BE2C (cell line): ENCODE measurements around the gene COX14.
A peak's percentile ranks its signal among the peaks of the same experiment; 100 is the strongest.

Experiments
- DNase-seq: peaks from one replicate; pipeline ENCODE4 v3.0.0-alpha.2; 2020
- H3K27me3 ChIP-seq: fragments of 250-450 bp; sonication (Bioruptor Pico); 2 replicates; pipeline ENCODE4 v1.5.1; 2020; ENCODE audit warnings: mild to moderate bottlenecking
- H3K36me3 ChIP-seq: fragments of 250-450 bp; sonication (Bioruptor Pico); 2 replicates; pipeline ENCODE4 v1.5.1; 2020; ENCODE audit warnings: mild to moderate bottlenecking
- H3K4me1 ChIP-seq: fragments of 250-450 bp; sonication (Bioruptor Pico); 2 replicates; pipeline ENCODE4 v1.5.1; 2020
- H3K4me3 ChIP-seq: 2 replicates; pipeline ENCODE4 v1.5.1; 2011; ENCODE audit warnings: low read depth, low read length
- H3K9me3 ChIP-seq: fragments of 250-450 bp; sonication (Bioruptor Pico); 2 replicates; pipeline ENCODE4 v1.5.1; 2020
- CTCF ChIP-seq: IDR thresholded peaks from 2 replicates; pipeline ENCODE4 v1.5.1; 2012; ENCODE audit warnings: mild to moderate bottlenecking, low read depth, low read length

The COX14 gene

GRCh38 chr12:50103767-50104321 lies 8.2 kb upstream of the COX14 start, which contains the start of gene GPD1:
GPD1 (plus strand) TSS chr12:50104008; CDS start chr12:50104051, 43 bp downstream.
- Histone ChIP-seq H3K4me1 (peaks cover 8% of the 10 kb centered on the region), H3K27me3 (no peaks in the 10 kb centered on the region), H3K9me3 (no peaks in the 10 kb centered on the region), H3K36me3 (peaks cover 16% of the 10 kb centered on the region), H3K4me3 (peak within 1 kb of the TSS; percentile 30)
- no peak for TF ChIP-seq CTCF
- peak; percentile 85 for DNase-seq

- H3K27me3 ChIP-seq = no peaks in the 10 kb centered on the region
- peaks cover 8% of the 10 kb centered on the region for H3K4me1 ChIP-seq
- no peak for DNase-seq
- no peak overlapping the region for H3K4me3 ChIP-seq
- peaks cover 7% of the 10 kb centered on the region for H3K36me3 ChIP-seq
- H3K9me3 ChIP-seq = no peaks in the 10 kb centered on the region
- TF ChIP-seq CTCF = no peak
Measured at GRCh38 chr12:50104417-50105366, 7.3 kb upstream of the COX14 start.

GRCh38 chr12:50105913-50106450 lies 6.1 kb upstream of the COX14 start:
- DNase-seq = no peak
- H3K36me3 ChIP-seq = no peaks in the 10 kb centered on the region
- H3K9me3 ChIP-seq = no peaks in the 10 kb centered on the region
- peaks cover 18% of the 10 kb centered on the region for H3K4me1 ChIP-seq
- H3K4me3 ChIP-seq = no peak overlapping the region
- TF ChIP-seq CTCF = no peak
- no peaks in the 10 kb centered on the region for H3K27me3 ChIP-seq

- H3K4me3 ChIP-seq = no peak overlapping the region
- H3K36me3 ChIP-seq = no peaks in the 10 kb centered on the region
- H3K27me3 ChIP-seq = no peaks in the 10 kb centered on the region
- TF ChIP-seq CTCF = no peak
- no peaks in the 10 kb centered on the region for H3K9me3 ChIP-seq
- H3K4me1 ChIP-seq = peaks cover 20% of the 10 kb centered on the region
- DNase-seq = no peak
Measured at GRCh38 chr12:50106907-50107306, 5.1 kb upstream of the COX14 start.

- no peaks in the 10 kb centered on the region for H3K36me3 ChIP-seq
- H3K9me3 ChIP-seq = no peaks in the 10 kb centered on the region
- H3K4me3 ChIP-seq = no peak overlapping the region
- H3K27me3 ChIP-seq = no peaks in the 10 kb centered on the region
- DNase-seq = no peak
- no peak for TF ChIP-seq CTCF
- peaks cover 20% of the 10 kb centered on the region for H3K4me1 ChIP-seq
Measured at GRCh38 chr12:50107416-50108268, 4.4 kb upstream of the COX14 start.
